Mucosa of descending colon (tissue), 3 donors: ENCODE results near the gene ZNF83. TPM values are rescaled to one million over a fixed set of nuclear protein-coding genes. Genes with fewer than 3 reads are reported as not detected.
"Not testable (repeated sequence)": the region's sequence is repeated elsewhere in the genome, so short reads cannot be mapped to it uniquely, and the experiment has no call there.

Experiments
- ATAC-seq: fragments of 200-7000 bp; cut with Tn5 transposase; one replicate; pipeline ENCODE4 v1.9.1; 2020; ENCODE audit warnings: mild to moderate bottlenecking, moderate library complexity
- DNase-seq, 3 donors: peaks; one replicate each; pipeline ENCODE4 v3.0.0-alpha.2; 2020
- H3K36me3 ChIP-seq: fragments of 200-600 bp; one replicate; pipeline ENCODE4 v1.8.0; 2021; ENCODE audit warnings: low read depth, mild to moderate bottlenecking
- H3K4me1 ChIP-seq: fragments of 200-600 bp; one replicate; pipeline ENCODE4 v1.8.0; 2021; ENCODE audit warnings: low read depth, mild to moderate bottlenecking
- H3K4me3 ChIP-seq: fragments of 200-600 bp; one replicate; pipeline ENCODE4 v1.8.0; 2021; ENCODE audit warnings: mild to moderate bottlenecking
- H3K9me3 ChIP-seq: fragments of 200-600 bp; one replicate; pipeline ENCODE4 v1.8.0; 2021; ENCODE audit warnings: mild to moderate bottlenecking
- intact Hi-C, 2 donors: fragments of 100-400 bp; cut with DNase I in 1 of 2; cut with micrococcal nuclease in 1 of 2; formaldehyde crosslinking; loops; one replicate each; pipeline versions ENCODE4 v1.11.0 to v1.11.1; 2022; cut with DNase I, micrococcal nuclease
- long read RNA-seq, 2 donors: library from polyadenylated mRNA; unstranded; transcript quantifications; one replicate each; pipeline ENCODE4 v2.0.0, GENCODE V29; 2019 to 2021
- total RNA-seq, 3 donors: library from RNA; stranded (reverse); fragmentation: NEBNext Ultra II Directional in 2 of 3; extraction: Animal tissue kit (Norgen Biotek cat#: 25700) in 2 of 3; gene quantifications; one replicate each; pipeline versions ENCODE4 v1.2.1 to v1.2.4, GENCODE V29; 2021 to 2023
- TF ChIP-seq, protein P1 (sequence below): fragments of 200-600 bp; IDR thresholded peaks from one replicate; pipeline ENCODE4 v1.8.0; 2022; ENCODE audit warnings: antibody characterized with exemption, mild to moderate bottlenecking
- donor health status: DM: no; HTN: no; CAD: no; lungs with moderate emphysema.
- donor health status: DM: no; HTN: no; CAD: no.
- donor health status: DM: no; HTN: yes; CAD: no.

ZNF83 gene
- 10 to 100 TPM; 17.6 to 48.7 (median 31.6) TPM for total RNA-seq
- long read RNA-seq, donor 1, transcript ZNF83-203 (2 exons, 3,743 nt): major isoform, 5 of 21 reads
- long read RNA-seq, donor 1, partial matches to known transcripts: 7 of 21 reads
- long read RNA-seq, donor 1, other reads (novel, unspliced or antisense): 6 of 21 reads
- long read RNA-seq, donor 2, partial matches to known transcripts: 1 of 4 reads
- long read RNA-seq, donor 2, other reads (novel, unspliced or antisense): 3 of 4 reads

GRCh38 chr19:52637718-52638585 is at the start of gene ZNF83:
Gene ZNF83, minus strand, starts transcription at chr19:52638355.
- TF ChIP-seq, protein P1, sequence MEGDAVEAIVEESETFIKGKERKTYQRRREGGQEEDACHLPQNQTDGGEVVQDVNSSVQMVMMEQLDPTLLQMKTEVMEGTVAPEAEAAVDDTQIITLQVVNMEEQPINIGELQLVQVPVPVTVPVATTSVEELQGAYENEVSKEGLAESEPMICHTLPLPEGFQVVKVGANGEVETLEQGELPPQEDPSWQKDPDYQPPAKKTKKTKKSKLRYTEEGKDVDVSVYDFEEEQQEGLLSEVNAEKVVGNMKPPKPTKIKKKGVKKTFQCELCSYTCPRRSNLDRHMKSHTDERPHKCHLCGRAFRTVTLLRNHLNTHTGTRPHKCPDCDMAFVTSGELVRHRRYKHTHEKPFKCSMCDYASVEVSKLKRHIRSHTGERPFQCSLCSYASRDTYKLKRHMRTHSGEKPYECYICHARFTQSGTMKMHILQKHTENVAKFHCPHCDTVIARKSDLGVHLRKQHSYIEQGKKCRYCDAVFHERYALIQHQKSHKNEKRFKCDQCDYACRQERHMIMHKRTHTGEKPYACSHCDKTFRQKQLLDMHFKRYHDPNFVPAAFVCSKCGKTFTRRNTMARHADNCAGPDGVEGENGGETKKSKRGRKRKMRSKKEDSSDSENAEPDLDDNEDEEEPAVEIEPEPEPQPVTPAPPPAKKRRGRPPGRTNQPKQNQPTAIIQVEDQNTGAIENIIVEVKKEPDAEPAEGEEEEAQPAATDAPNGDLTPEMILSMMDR: no peak
- Histone ChIP-seq H3K9me3 (peaks cover 12% of the 10 kb centered on the region), H3K4me1 (peaks cover 12% of the 10 kb centered on the region), H3K36me3 (no peaks in the 10 kb centered on the region), H3K4me3 (peak within 1 kb of the TSS; percentile 38)
- intact Hi-C loops: no loop called here
- DNase-seq (peak; percentile 97 to 99 (median 99)), ATAC-seq (peak; percentile 100)

GRCh38 chr19:52687684-52688083 is 49.5 kb upstream of the ZNF83 start:
- Histone ChIP-seq H3K9me3 (no peaks in the 10 kb centered on the region), H3K4me3 (no peak overlapping the region), H3K36me3 (no peaks in the 10 kb centered on the region), H3K4me1 (peaks cover 4% of the 10 kb centered on the region)
- no peak for DNase-seq
- ATAC-seq: no peak
- TF ChIP-seq, protein P1: no peak
- intact Hi-C loops: no loop called here

DNA sequence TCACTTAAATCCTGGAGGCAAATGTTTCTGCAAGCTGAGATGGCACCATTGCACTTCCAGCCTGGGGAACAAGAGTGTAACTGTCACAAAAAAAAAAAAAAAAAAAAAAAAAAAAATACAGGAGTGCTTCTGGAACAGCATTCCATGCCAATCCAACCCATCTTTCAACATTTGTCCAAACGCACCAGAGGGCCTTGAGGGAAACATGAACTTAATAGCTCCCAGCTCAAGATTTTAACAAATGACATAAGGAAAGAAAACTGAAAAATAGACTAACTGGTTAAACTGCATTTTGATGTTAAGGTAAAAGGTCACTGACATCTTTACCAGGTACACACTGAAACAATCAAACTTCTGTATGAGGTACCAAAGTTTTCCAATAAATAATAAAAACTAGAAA is 47.7 kb upstream of the ZNF83 start:
- ATAC-seq (no peak), DNase-seq (no peak)
- Histone ChIP-seq H3K36me3 (no peaks in the 10 kb centered on the region), H3K4me3 (no peak overlapping the region), H3K4me1 (peaks cover 3% of the 10 kb centered on the region), H3K9me3 (no peaks in the 10 kb centered on the region)
- TF ChIP-seq, protein P1: no peak
- intact Hi-C loops: no loop called here

GRCh38 chr19:52681216-52681615 is 43.1 kb upstream of the ZNF83 start:
- DNase-seq: not testable (repeated sequence)

GRCh38 chr19:52679598-52679997 is 41.4 kb upstream of the ZNF83 start:
- TF ChIP-seq, protein P1: no peak
- ATAC-seq: no peak

More at GRCh38 chr19:52681216-52681615, 43.1 kb upstream of the ZNF83 start:
- H3K36me3 ChIP-seq, H3K4me3 ChIP-seq, H3K4me1 ChIP-seq, intact Hi-C loops: not testable (repeated sequence)
- ATAC-seq: peak; percentile 43
- H3K9me3 ChIP-seq: peaks cover 11% of the 10 kb centered on the region

GRCh38 chr19:52675239-52675638 is 37.1 kb upstream of the ZNF83 start:
- H3K36me3 ChIP-seq, DNase-seq, H3K4me1 ChIP-seq, ATAC-seq, H3K4me3 ChIP-seq, intact Hi-C loops: not testable (repeated sequence)
- H3K9me3 ChIP-seq: peaks cover 16% of the 10 kb centered on the region

More at GRCh38 chr19:52679598-52679997, 41.4 kb upstream of the ZNF83 start:
- Histone ChIP-seq H3K4me1 (no peaks in the 10 kb centered on the region), H3K36me3 (no peaks in the 10 kb centered on the region), H3K4me3 (no peak overlapping the region), H3K9me3 (peaks cover 16% of the 10 kb centered on the region)
- no peak for DNase-seq
- intact Hi-C loops: no loop called here
